Measurements from ENCODE around the gene ARG2. TPM values are rescaled to one million over a fixed set of nuclear protein-coding genes. Genes with fewer than 3 reads are reported as not detected.

The ARG2 gene
- polyA plus RNA-seq, 1 donor from 2014 or later, result 204 TPM

DNA sequence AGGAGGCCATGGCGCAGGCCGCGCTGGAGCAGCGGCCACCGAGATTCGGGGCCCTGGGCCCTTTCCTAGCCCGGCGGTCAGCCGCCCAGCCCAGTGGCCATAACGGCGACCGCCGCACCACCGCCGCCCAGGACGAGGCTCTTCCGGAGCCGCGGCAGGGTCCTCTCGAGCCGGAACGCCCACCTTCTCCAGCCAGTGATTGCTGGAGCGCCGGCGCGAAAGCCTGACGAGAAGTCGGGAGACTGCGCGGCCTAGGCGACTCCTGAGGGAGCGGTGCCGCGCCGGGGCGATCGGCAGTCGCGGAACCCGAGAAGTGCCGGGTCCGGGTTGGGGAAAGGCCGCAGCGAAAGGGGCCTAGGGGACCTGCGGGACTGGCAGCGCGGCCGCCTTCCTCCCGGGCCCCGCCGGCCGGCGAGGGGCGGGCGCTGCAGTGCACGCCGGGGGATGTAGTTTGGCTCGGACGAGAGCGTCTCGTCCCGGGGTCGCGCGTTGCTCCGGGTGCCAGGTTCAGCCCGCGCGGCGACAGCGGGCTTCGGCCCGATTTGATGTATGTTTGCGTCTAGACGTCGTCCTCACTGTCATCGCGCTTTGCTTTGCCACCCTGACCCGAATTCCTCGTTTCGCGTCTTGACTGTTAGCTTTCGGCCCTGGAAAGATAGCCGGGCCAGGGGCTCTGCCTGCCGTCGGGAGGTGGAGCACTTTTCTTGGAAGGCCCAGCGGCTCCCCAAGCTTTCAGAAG is 54.9 kb downstream of the ARG2 start, which contains the start of gene VTI1B:
Gene VTI1B (minus strand): TSS at position 153 of the 739 bp plus-strand sequence. CDS start 143 bp downstream, at position 10.
- Histone ChIP-seq H3K27me3 (ENCODE audit: insufficient read depth, low read depth, low read length) (no peaks in the 10 kb centered on the region), H3K9me3 (ENCODE audit: low read length) (no peaks in the 10 kb centered on the region), H3F3A (ENCODE audit: insufficient read depth, low read length, poor library complexity, severe bottlenecking) (no peaks in the 10 kb centered on the region), H4K20me1 (ENCODE audit: insufficient read depth) (peaks cover 5% of the 10 kb centered on the region), H3K9ac (ENCODE audit: low read length) (peak within 1 kb of the TSS; percentile 92), H2AFZ (ENCODE audit: low read depth, low read length) (peak within 1 kb of the TSS; percentile 81), H3K4me3 (ENCODE audit: low read length) (peak within 1 kb of the TSS; percentile 83), H3K9me2 (ENCODE audit: insufficient read depth, low read length) (no peaks in the 10 kb centered on the region), H3K36me3 (ENCODE audit: insufficient read depth, low read length) (peaks cover 6% of the 10 kb centered on the region), H3K4me2 (ENCODE audit: low read length) (peak within 1 kb of the TSS; percentile 64), H3K27ac (ENCODE audit: low read length) (peak within 1 kb of the TSS; percentile 90), H3K79me2 (replicated peaks; ENCODE audit: insufficient read depth, low read length) (peaks cover 29% of the 10 kb centered on the region)
- TF ChIP-seq TAF1 (IDR thresholded peaks at IDR 0.05; ENCODE audit: low read depth) (peak; percentile 7), POLR2AphosphoS5 (IDR thresholded peaks at IDR 0.05) (peak; percentile 60), SMC3 (conservative IDR thresholded peaks at IDR 0.05; ENCODE audit: poor library complexity) (peak; percentile 40), RAD21 (conservative IDR thresholded peaks at IDR 0.05) (peak; percentile 23), MXI1 (conservative IDR thresholded peaks at IDR 0.05; ENCODE audit: poor library complexity, severe bottlenecking) (peak; percentile 79), EZH2 (IDR thresholded peaks at IDR 0.05; ENCODE audit: borderline replicate concordance, insufficient read depth, low read length, poor library complexity, severe bottlenecking) (no peak), EP300 (conservative IDR thresholded peaks at IDR 0.05; ENCODE audit: poor library complexity, severe bottlenecking) (peak; percentile 43)
- TF ChIP-seq, protein P1, sequence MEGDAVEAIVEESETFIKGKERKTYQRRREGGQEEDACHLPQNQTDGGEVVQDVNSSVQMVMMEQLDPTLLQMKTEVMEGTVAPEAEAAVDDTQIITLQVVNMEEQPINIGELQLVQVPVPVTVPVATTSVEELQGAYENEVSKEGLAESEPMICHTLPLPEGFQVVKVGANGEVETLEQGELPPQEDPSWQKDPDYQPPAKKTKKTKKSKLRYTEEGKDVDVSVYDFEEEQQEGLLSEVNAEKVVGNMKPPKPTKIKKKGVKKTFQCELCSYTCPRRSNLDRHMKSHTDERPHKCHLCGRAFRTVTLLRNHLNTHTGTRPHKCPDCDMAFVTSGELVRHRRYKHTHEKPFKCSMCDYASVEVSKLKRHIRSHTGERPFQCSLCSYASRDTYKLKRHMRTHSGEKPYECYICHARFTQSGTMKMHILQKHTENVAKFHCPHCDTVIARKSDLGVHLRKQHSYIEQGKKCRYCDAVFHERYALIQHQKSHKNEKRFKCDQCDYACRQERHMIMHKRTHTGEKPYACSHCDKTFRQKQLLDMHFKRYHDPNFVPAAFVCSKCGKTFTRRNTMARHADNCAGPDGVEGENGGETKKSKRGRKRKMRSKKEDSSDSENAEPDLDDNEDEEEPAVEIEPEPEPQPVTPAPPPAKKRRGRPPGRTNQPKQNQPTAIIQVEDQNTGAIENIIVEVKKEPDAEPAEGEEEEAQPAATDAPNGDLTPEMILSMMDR (IDR thresholded peaks at IDR 0.05; ENCODE audit: poor library complexity, severe bottlenecking), result peak; percentile 55
- TF ChIP-seq, protein P2, sequence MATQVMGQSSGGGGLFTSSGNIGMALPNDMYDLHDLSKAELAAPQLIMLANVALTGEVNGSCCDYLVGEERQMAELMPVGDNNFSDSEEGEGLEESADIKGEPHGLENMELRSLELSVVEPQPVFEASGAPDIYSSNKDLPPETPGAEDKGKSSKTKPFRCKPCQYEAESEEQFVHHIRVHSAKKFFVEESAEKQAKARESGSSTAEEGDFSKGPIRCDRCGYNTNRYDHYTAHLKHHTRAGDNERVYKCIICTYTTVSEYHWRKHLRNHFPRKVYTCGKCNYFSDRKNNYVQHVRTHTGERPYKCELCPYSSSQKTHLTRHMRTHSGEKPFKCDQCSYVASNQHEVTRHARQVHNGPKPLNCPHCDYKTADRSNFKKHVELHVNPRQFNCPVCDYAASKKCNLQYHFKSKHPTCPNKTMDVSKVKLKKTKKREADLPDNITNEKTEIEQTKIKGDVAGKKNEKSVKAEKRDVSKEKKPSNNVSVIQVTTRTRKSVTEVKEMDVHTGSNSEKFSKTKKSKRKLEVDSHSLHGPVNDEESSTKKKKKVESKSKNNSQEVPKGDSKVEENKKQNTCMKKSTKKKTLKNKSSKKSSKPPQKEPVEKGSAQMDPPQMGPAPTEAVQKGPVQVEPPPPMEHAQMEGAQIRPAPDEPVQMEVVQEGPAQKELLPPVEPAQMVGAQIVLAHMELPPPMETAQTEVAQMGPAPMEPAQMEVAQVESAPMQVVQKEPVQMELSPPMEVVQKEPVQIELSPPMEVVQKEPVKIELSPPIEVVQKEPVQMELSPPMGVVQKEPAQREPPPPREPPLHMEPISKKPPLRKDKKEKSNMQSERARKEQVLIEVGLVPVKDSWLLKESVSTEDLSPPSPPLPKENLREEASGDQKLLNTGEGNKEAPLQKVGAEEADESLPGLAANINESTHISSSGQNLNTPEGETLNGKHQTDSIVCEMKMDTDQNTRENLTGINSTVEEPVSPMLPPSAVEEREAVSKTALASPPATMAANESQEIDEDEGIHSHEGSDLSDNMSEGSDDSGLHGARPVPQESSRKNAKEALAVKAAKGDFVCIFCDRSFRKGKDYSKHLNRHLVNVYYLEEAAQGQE (IDR thresholded peaks at IDR 0.05; ENCODE audit: borderline replicate concordance), result no peak

DNA sequence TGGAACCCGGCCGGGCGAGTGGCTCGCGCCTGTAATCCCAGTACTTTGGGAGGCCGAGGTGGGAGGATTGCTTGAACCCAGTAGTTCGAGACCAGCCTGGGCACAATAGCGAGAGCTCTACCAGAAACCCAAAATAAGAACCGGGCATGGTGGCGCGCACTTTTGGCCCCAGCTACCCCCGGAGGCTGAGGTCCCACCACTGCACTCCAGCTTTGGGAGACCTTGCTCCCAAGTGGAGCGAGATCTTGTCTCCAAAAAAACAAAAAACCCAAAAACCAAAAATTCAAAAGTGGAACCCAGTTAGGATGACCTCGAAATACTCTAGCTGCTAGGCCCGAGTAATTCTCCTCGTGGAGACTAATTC is 55.5 kb downstream of the ARG2 start:
- H3K9me2 ChIP-seq (ENCODE audit: insufficient read depth, low read length), result no peaks in the 10 kb centered on the region
- TF ChIP-seq, protein P1 (IDR thresholded peaks at IDR 0.05; ENCODE audit: poor library complexity, severe bottlenecking), result no peak
- no peak for TF ChIP-seq MXI1 (conservative IDR thresholded peaks at IDR 0.05; ENCODE audit: poor library complexity, severe bottlenecking)
- H3K9me3 ChIP-seq (ENCODE audit: low read length), result no peaks in the 10 kb centered on the region
- H3K9ac ChIP-seq (ENCODE audit: low read length), result peak overlapping the region; percentile 92
- H3K79me2 ChIP-seq (replicated peaks; ENCODE audit: insufficient read depth, low read length), result peaks cover 29% of the 10 kb centered on the region
- peak overlapping the region; percentile 83 for H3K4me3 ChIP-seq (ENCODE audit: low read length)
- peak overlapping the region; percentile 81 for H2AFZ ChIP-seq (ENCODE audit: low read depth, low read length)
- H3K36me3 ChIP-seq (ENCODE audit: insufficient read depth, low read length), result peaks cover 6% of the 10 kb centered on the region
- H3F3A ChIP-seq (ENCODE audit: insufficient read depth, low read length, poor library complexity, severe bottlenecking), result no peaks in the 10 kb centered on the region
- H3K4me2 ChIP-seq (ENCODE audit: low read length), result peak overlapping the region; percentile 64
- no peaks in the 10 kb centered on the region for H3K27me3 ChIP-seq (ENCODE audit: insufficient read depth, low read depth, low read length)
- peak overlapping the region; percentile 90 for H3K27ac ChIP-seq (ENCODE audit: low read length)
- H4K20me1 ChIP-seq (ENCODE audit: insufficient read depth), result peaks cover 5% of the 10 kb centered on the region

All from neural cell (in vitro differentiated cells).